HG03045 (cell line): ENCODE measurements around the gene HDAC7.

ENCODE experiments used
- ATAC-seq: cut with Tn5 transposase; IDR thresholded peaks from one replicate; pipeline ENCODE4 v1.9.1; 2021; ENCODE audit warnings: mild to moderate bottlenecking, moderate library complexity; ENCODE audit not compliant: unreplicated experiment

The HDAC7 gene

DNA sequence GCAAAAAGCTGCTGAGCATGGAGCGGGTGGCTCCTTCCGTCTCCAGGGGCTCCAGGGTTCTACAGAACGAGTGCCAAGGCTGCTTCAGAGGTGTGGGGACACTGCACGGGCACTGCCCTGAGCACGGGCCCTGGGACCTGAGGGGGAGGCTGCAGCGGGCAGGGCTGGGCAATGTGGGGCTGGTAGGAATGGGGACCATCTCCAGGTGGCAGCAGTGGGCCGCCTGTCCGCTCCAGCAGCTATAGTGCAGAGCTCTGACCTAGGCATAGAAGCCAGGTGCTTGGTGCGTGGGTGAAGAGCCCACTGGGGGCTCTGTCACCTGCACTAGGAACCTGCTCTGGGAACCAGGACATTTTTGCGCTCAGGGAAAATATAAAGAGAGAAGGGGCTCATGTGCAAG, 22.3 kb downstream of the HDAC7 start:
- no peak for ATAC-seq

DNA sequence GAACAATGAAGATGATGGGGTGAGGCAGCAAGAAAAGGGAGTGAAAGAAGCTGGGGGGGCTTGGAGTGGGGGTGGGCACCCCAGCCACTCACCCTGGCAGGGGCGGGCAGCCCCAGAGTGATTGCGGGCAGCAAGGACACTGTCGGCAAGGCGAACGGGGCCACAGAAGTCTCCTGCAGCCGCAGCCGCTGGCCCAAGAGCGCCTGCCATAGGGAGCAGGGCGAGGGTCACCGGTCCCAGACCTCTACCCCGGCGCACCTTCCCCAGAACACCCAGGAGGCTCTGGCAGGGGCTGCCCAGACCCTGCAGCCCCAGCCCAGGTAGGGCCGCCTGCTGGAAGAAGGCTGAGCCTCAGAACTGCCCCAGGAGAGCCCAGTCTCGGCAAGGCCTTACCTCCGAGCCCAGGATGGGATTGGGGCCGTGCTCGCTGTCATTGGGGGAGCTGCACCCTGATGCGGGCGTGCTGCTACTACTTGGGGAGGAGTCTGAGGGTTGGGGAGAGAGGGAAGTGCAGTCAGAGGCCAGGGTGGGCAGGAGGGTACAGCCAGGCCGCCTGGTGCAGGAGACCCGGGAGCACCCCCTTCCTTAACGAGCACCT, 23.8 kb downstream of the HDAC7 start:
- no peak for ATAC-seq

DNA sequence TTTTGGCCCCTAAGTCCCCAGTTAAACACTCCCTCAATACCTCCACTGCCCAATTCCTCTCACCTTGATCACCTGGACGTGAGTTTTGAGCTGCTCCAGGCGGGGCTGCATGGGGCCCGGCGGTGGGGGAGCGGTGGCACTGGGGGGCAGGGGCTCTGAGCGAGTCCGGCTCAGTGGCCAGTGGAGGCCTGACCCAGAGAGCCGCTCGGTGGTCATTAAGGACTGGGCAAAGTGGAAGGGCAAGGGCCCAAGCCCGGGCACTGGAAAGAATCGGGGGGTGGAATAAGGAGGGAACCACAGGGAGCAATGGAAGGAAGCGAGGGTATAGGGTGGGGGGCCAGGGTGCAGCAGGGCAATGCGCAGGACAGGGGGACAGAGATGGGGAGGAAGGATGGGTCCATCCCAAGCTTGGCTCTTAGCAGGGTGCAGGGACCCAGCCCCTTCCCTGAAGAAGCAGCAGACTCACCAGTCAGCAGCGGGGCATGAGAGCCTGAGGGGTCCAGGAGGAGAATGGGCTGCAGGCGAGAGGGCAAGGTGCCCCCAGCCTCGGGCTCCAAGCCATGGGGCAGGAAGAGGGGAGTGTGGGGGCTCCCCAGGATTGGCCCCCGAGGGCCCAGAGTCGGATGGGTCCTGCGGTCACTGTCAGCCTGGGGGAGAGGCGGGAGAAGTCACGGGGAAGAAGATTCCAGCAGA, 24.4 kb downstream of the HDAC7 start:
- no peak for ATAC-seq

DNA sequence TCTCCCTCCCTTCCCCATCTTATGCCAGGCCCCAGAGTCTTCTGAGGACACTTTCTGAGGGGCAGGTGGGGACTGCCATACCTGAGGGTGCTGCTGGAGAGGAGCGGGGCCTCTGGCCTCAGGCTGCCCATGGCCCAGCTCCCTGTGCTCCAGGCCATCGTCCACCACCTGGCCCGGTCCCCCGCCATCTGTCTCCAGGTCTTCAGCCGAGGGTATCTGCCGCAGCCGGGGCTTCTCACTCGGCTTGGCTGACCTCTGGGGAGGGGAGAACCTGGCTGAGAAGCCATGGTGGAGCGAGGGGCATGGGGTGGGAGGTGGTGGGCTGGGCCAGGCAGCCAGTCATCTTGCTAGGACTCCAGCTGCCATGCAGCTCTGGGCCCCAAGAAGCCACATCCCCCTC, 25.0 kb downstream of the HDAC7 start:
- ATAC-seq: no peak

DNA sequence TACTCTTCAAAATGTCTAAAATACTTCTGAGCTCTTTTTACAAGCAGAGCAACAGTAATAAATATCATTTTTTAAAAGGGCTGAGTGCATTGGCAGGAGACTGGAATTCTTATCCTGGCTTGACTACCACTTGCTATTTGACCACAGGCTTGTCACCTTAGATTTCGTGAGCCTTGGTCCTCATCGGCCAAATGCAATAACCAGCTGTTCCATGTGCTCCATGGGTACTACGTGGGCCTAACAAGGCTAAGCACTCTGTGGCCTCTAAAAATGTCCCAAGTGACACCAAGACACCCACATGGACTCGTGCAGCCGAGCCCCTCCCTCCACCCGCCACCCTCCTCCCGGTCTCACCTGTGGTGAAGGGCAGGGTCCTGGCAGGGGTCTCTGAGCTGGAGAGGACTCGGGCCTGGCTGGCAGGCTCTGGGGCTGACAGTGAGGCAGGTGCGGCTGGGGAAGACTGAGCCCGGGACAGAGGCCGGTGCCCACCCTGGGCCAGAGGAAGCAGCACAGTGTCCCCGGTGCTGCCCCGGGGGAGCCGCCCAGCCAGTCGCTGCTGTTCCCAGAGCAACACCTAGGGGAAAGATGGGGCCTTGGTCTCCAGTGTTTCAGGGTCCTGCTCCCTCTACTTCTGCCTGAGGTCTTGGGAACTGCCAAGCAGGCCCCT, 26.6 kb downstream of the HDAC7 start:
- ATAC-seq: no peak

DNA sequence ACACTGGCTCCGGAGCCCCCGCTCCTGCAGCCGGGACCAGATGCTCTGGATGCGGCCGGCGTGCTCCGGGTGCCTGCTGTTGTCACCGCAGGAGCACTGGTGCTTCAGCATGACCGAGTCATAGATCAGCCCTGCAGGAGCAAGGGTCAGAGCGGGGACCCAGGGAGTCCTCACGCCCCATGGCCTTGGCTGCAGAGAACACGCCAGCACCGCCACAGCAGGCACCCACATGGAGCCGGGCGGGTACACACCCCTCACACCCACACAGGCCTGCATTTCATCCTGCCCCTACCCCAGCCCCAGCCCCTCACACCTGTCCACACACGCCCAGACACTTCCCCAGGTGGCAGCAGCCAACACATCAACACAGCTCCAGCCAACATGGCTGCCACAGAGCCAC, 27.8 kb downstream of the HDAC7 start:
- ATAC-seq: no peak

DNA sequence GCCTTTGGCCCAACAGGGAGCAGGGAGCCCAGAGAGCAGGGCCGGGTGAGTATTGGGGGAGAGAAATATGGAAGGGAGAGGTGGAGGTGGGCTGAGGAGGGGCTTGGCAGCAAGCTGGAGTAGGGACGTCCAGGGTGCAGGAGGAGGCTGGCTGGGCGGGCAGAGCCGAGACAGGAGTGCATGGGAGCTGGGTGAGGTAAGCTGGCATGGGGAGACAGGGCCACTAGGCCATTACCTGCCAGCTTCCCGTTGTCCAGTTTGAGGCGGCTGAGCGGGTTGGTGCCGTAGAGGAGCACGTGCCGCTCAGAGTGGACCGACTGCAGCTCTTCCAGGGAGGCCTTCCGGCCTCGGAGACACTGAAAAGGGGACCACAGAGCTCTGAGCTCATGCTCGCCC, 28.4 kb downstream of the HDAC7 start:
- ATAC-seq: no peak

DNA sequence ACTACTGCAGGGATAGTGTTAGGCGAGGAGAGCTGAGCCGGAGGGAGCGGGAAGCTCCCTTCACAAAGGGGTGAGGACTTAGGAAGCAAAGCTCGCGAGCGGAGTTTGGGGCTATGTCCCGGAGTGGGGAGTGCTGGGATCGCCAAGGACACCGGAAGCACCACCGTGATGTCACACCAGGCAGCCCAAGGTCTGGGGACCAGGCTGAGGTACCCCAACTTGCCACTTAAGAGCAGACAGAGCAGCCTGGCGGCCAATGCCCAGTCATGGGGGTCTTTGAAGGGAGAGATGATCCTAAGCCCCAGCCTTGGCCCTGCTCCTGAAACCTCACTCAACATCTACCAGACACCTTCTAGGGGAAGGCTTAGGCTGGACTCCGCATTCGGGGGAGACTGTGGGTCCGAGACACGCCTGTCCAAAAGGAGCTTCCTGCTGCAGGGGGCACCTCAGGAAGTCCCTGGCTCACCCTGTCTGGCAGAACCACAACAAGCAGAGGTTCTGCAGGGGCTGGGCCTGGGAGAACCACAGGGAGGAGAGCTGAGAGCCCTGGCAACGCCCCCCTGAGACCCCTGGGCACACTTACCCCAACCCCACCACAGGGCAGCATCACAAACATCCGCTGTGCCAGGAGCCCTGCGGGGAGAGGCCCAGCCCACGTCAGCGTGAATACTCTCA, 28.9 kb downstream of the HDAC7 start:
- no peak for ATAC-seq

DNA sequence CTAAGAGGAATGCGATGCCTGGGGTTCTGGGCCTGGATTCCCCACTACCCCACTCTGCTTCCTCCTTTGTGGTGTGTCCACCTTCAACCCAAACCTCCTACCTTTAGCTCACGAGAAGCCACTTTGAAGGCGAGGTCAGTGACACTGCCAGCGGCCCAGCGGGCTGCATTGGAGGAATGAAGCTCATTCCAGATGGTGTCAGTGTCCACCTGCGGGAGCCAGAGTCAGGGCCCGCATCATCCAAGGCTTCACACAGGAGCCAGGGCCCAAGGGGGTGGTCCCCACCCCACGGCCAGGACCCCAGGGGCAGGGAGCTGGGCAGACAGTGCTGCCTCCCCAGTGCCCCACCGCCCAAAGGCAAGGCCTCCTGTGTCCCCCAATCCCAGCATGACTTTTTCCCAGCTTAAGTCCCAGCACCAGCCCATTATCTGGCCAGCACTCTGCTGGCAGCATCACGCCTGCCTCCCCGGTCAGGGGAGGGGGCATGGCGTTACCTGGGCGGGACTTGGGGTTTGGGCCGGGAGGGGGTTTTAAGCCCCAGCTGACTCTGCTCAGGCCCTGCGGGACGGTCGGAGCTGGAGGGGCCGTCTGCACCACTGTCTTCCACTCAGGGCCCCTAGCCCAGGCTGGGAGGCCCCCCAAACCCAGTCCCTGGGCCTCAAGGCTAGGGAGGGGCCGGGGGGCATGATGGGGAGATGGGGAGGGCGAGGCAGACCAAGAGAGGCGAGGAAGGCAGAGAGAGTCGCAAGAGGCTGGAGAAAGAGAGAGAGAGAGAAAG, 29.8 kb downstream of the HDAC7 start:
- ATAC-seq: no peak

DNA sequence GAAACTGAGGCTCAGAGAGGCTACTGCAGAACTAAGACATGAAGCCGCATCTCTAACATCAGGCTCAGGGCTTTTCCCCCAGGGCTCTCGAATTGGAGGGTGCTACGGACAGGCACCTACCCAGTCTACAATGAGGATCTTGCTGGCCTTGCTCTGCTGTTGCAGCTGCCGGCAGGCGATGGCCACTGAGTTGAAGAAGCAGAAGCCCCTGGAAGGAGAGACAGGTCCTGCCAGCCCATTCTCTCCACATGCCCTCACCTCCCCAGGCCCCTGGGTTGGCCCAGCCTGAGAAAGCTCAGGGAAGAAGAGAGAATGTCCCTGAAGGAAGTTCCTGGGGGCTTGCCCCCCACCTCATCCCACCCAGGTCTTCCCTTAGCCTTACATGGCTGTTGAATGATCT, 30.6 kb downstream of the HDAC7 start:
- ATAC-seq: no peak

DNA sequence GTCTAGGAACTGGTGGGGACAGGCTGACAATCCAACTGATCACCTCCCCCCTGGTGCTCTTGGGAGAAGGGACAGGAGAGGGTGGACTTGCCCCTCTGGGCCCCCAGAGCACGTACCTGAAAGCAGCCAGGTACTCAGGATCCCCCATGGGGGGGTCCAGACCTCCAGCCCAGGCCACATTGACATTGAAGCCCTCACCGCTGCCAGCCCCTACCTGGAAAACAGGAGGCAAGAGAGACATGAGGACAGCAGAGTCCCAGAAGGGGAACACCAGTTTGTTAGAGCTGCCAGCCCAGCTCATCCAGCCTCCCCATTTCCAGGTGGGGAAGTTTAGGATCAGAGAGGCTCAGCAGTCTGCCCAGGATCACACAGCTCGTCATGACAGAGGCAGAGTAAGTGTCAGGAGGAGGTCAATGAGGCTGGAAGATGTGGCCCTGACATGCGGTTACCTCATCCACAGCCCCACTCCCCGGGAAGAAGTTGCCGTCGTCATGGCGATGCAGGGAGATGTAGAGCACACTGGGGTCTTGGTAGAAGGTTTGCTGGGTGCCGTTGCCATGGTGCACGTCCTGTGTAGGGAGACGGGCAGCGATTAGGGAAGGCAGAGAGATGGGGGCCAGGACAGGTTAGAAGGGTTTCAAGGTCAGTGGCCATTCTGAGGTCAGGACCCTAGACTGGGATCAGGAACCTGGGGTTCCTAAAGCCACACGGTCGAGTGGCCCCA, 31.9 kb downstream of the HDAC7 start:
- no peak for ATAC-seq

DNA sequence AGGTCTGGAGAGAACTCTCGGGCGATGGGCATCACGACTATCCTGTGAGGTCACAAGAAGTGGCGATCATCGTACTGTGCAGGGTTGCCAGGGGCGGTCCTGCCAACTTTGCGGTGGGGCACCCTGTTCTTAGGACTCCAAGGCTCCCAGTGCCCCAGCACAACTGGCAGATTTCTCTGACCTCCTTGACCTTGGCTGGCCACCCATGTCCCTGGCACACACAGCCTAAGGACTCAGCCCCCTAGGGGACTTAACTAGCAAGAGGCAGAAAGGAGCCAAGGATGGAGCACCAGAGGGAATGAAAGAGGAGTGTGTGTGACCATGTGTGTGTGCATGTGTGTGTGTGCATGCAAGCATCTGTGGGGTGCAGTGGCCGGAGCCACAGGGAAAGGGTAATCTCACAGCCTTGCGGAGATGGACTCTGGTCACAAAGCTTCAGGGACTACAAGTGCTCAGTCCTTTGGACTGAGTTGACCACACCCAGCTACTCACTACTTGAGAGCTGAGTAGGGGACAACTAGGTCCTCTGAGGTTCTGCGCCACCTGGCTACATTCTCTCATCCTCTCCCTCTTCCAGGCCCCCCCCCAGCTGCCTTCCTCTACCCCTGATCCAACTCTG, 32.9 kb downstream of the HDAC7 start:
- ATAC-seq: no peak

DNA sequence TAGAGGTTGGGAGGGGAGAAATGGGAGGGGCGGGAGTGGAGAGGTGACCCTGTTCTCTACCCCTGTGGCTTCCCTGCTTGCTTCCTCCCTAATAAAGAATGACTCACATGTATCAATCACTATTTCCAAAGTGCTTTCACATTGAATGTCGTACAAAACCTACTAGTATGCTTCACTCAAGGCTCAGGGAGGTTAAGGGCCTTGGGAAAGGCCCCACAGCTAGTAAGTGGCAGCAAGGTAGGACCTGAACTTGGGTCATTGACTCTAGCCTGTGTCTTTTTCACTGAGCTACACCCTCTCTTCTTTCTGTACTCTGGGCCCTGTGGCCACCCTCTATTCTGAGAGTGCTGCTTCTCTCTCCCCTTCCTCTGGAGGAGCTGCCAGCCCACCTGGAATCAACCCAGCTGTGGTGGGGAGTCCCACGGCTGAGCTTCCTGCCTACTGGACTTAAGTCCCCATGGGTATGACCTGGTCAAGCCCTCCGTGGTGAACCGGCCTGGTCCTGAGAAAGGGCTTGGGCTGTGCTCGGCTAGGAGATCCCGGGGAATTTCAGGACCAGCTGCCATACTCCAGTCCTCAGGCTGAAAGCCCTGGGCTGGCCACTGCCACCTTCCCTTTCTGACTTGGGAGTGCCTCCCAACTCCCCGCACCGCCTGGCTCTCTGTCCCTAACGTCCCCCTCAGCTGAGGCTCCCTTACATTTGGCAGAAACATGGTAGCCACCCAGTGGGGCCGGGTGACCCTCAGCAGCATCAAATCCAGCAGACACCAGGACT, 33.6 kb downstream of the HDAC7 start:
- no peak for ATAC-seq

DNA sequence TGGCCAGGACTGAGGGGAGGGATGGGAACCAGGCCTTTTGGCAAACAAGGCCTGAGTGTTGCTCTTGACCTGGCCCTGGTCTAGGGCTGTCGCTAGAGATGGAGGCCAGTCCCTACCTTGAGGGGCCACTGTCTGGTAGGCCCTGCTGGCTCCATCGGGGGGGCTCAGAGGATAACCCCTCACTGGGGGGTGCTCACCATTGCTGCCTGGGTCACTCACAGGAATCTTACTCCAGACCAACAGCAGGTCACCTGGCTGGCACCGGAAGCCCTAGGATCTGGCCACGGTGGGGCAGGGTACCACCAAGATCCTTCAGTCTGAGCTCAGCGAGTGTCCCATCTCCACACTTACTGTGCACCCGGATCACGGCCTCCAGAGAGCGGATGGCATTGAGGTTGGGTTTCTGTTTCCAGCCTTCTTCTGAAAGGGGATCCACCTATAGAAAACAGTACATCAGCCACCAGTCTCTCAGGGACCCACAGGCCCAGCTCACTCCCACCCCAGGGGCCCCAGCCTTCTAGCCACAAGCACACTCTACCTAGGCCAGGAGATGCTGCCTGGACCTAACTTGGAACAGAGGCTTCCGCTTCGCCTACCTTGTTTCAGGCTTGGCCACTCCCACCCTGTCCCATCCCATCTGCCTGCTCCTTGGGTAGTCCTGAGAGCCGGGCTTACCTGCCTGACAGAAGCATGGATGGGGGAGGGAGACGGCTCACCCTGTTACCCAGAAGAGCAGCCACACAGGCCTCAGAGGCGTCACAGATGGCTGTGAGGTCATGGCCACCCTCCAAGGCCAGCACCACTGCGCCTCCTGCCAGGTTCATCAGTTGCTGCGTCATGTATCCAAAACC, 34.4 kb downstream of the HDAC7 start:
- no peak for ATAC-seq

DNA sequence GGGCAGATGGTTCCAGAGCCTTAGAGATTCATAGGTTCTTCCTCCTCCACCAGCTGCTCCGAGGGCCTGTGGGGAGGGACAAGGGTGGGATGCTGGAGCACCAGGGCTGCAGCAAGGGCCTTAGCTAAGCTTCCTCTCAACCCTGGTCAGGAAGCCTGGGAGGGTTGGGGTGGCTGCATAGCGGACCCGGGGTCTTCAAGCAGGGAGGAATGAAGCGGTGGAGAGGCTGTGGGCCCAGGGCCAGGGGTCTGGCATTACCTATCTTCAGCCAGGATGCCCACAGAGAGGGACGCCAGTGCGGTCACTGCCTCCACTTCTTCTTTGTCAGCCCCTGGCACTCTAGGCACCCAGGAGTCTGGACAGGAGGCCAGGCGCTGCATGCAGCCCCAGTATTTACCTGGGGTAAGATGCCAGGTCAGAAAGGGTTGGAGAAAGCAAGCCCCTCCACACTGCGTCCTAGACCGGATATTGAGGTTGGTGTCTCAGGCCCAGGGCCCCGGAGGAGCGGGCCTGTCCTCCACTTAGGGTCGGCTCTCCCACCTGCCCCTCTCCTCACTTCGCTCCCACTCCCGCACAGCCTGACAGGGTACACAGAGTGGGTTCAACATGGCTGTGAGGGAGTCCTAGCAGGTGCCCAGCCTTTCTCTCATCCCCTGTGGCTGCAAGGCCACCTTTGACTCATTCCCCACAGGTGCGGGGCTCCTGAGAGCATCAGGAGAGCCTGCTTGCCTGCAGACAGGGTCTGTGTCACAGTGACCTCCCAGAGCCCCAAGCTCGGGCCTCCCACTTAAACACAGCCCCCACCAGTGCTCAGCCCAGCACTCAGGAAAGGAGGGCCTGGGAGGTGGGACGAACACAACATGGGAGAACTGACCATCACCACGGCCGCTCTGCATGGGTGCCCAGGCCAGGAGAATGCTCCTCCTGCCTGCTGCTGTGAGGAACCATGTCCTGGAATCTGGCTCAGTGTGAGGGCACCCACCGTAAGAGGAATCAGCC, 35.6 kb downstream of the HDAC7 start:
- ATAC-seq: no peak

DNA sequence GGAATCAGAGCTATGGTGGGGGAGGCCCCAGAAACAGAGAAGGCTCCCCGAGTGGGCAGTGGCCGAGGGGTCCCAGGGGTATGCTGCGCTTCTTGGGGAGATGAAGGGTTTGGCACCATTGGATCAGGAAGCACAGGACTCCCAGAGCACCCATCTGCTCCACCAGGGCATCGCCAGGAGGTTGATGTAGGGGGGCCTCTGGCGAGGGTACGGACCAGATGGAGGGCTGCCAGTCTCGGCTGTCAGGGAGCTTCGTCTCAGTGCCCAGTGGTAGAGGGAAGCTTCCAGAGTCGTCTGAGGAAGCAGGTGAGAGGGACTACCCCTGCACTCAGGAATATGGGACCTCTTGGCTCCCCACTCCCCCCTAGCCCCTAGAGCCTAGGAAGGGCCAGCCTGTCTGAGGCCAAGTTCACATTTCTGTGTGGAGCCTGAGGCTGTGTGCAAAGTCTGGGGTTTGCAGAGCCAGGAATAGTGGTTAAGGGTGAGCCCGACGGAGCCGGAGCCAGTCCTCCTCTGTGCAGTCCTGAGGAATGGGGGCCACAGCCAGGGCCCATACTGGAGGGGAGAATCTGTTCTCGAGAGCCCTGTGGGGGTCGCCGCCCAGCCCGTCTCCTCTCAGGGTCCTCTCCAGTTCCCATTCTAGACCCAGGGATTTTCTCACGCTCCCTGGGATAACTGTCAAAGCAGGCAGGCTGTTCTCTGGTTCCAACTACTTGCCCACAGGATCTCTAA, 36.5 kb downstream of the HDAC7 start:
- no peak for ATAC-seq

DNA sequence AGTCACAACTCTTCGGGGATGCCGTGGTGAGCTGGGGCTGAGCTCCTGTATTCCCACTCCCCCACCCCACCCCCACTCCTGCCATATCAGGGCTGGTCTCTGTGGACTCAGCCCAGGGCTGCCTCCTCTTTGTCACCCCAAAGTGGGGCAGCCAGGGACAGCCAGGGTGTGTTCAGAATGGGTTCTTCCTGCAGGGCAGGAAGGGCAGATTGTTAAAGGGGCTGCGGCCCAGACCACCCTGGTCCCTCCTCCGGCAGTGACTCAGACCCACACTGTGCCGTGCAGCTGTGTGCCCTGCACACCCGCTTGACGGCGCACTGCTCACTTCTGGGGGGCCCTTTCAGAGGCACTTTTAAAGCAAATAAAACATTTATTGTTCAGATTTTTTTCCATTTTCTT, 37.3 kb downstream of the HDAC7 start:
- ATAC-seq: no peak
